ENCODE results near the gene FLRT3.

Gene FLRT3

GRCh38 chr20:14313341-14314020 is 23.9 kb downstream of the FLRT3 start:
- no peak for DNase-seq

- no peak for DNase-seq
Measured at GRCh38 chr20:14312001-14312400, 25.4 kb downstream of the FLRT3 start.

DNA sequence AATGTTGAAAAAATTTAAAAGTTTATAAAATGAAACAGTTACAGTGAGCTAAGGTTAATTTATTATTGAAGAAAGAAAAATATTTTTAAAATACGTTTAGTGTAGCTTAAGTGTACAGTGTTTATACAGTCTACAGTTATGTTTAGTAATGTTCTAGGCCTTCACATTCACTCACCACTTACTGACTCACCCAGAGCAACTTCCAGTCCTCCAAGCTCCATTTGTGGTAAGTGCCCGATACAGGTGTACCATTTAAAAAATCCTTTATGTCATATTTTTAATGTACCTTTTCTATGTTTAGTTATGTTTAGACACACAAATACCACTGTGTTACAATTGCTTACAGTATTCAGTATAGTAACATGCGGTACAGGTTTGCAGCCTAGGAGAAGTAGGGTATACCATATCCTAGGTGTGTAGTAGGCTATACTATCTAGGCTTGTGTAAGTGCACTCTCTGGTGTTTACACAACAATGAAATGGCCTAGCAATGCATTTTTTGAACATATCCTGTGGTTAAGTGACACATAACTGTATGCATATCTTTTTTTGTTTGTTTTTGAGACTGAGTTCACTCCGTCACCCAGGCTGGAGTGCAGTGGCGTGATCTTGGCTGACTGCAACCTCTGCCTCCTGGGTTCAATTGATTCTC is 26.3 kb downstream of the FLRT3 start:
- DNase-seq = no peak

DNA sequence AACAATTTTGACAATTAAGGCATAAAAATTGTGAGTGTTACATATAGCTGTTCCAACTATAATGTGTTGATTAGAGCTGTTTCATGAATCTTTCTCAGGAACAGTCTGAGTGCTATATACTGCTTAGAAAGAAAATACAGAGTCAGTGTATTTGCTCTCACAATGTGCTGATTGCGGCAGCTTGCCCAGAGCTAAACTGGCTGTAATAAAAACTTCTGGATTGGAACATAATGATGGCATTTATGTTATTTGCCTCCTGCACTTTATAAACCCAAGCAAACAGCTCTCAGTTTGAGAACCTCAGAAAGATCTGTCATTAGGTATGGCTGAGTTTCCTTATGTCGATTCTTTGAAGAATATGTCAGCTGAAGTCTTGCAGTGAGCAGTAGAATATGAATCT is 29.5 kb downstream of the FLRT3 start:
- no peak for DNase-seq

DNA sequence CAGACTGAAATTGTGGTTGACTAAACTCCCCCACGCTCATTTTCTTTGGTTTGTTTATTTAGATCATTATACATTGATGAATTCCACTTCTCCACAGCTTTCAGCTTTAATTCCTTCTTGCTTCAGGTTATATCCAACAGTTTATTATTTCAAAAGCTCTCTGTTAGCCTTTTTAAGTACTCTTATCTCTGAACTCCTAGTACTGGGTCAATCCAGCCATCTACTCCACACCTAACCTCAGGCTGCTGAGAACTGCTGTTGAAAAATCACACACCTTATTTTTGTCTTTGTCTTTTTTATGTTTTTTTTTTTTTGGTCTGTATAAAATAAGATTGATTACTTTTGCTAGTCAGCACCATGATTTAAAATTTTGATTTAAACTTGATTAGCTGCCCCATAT is 32.9 kb downstream of the FLRT3 start:
- no peak for DNase-seq

DNA sequence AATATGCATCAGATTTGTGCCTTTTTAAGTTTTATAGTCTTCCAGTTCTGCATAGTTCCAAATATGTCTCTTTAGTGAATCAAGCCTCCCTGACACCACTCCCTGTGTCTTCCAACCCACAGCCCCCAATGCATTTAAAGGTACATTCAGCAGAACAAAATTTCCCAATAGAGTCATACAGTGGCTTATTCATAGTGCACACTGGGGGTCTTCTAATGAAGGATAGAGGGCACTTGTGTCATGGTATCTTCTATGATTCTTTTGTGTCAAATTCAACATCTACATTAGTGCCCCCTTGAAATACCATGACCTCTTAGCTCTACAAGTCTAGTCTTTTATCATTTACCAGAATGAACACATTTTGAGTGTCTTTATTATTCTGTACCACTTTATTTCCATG is 33.8 kb downstream of the FLRT3 start:
- DNase-seq = no peak

DNA sequence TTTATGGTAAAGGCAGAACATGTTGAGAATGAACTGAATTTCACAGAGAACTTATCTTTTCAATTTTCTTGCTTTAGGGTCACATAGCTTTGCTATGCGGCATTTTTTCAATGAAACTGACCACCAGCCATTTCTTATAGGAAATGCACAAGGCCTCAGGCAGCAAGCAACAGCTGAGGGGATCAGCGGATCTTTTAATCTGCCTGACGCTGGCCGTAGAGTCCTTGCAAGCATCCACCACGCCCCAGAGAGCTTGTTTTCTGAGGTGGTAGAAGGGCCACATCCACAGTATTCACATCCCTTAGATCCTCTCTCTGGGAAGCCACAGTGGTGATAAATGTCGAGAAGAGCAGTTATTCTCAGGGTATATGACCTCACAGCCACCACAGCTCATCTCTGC is 34.3 kb downstream of the FLRT3 start:
- no peak for DNase-seq

- no peak for DNase-seq
Measured at GRCh38 chr20:14299831-14300230, 37.6 kb downstream of the FLRT3 start.

- no peak for DNase-seq
Measured at GRCh38 chr20:14295770-14296309, 41.6 kb downstream of the FLRT3 start.

DNA sequence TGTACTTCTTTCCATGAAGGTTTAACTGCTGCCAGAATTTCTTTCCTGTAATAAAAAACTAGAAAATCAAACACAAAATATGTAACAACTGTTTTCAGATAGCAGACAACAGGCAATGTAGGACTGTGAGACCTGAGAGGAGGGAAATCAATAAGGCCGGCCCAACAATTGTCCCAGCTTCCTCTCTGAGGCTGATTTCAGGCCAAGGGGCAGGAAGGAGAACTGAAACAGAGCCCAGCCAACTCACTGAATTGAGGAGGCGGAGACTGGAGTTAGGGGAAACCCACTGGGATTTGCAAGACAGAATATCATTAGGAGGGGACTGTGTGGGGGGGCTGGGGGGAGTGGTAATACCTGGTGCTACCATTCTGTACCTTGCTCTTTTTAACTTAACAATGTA is 42.2 kb downstream of the FLRT3 start:
- DNase-seq = no peak

GRCh38 chr20:14291502-14291901 is 45.9 kb downstream of the FLRT3 start:
- DNase-seq = no peak

DNA sequence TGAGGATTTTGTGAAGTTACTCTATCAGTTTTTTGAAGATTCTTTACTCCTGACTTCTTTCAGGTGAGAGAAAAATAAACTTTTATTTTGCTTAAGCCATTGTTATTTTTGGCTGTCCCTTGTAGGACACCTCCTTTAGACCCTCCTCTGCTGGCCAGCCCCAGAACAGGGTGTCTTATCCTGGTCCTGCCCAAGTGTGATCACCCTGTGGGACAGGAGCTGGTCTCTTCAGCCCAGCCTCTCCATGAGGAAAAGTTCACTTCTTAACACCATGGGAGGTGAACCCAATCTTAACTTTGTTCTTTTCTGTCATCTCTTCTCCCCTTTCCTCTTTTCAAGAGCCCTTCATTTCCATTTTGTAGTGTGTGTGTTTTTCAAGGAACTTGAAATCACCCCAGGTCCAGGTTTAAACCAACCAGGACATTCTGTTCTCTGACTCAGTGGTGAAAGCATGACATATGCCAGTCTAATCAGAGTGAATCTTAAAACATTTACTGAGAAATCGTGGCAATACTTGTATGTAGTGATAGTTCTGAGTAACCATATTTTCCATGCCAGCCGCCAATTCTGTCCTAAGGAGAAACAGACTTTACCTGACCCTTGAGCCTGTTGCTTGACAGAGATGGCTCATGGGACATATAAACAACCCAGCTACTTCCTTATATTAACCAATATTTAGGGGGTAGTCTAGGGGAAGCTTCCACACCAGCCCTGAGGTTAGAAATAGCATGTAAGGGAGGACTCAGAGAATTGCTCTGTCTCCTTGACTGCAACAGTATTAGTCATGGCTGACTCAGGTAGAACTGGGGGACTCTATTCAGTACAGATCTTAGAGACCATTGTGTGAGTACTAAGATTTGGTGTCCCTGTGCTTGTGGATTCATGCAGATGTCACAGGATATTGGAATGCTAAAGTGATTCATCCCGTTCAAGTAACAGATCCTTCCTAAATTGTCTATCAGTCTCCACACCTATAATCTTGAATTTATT is 48.8 kb downstream of the FLRT3 start:
- DNase-seq = no peak

GRCh38 chr20:14284443-14284842 is 53.0 kb downstream of the FLRT3 start:
- DNase-seq = no peak

DNA sequence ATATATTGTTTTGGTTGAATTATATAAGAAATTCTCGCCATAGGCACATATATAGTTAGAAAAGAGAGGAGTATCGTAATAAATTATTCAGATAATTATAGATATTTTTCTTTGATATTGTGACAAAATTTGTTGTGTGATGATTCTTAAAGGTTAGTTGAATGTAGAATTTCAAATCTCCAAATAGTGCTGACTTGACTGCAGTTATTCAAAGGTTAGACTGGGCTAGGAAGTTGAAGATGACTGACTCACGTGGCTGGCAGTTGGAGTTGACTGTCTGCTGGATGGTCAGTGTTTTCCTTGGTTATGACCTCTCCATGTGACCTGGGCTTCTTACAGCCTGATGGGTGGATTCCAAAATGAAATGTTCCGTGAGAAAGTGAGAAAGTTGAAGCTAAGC is 55.3 kb downstream of the FLRT3 start:
- DNase-seq = no peak
